Large intestine (tissue), 3 donors: ENCODE measurements around the gene EFCAB6. TPM values are rescaled to one million over a fixed set of nuclear protein-coding genes. Genes with fewer than 3 reads are reported as not detected.

Experiments used
- DNase-seq, 2 donors: peaks; one replicate each; pipeline versions ENCODE4 v3.0.0 to v3.0.0-alpha.2; 2013
- H3K27ac ChIP-seq: one replicate; pipeline ENCODE4 v1.5.1; 2013; ENCODE audit warnings: low read length
- H3K27me3 ChIP-seq: 2 replicates; pipeline ENCODE4 v1.6.1; 2013; ENCODE audit warnings: low read length; ENCODE audit not compliant: control insufficient read depth, insufficient read depth
- H3K36me3 ChIP-seq: 2 replicates; pipeline ENCODE4 v1.6.1; 2013; ENCODE audit warnings: low read length; ENCODE audit not compliant: control insufficient read depth, insufficient read depth
- H3K4me1 ChIP-seq: one replicate; pipeline ENCODE4 v1.6.1; 2013; ENCODE audit warnings: low read length; ENCODE audit not compliant: control insufficient read depth, insufficient read depth
- H3K4me3 ChIP-seq: one replicate; pipeline ENCODE4 v1.5.1; 2013; ENCODE audit warnings: low read length
- H3K9me3 ChIP-seq: one replicate; pipeline ENCODE4 v1.6.1; 2013; ENCODE audit warnings: mild to moderate bottlenecking, low read depth, low read length, moderate library complexity; ENCODE audit not compliant: control insufficient read depth
- WGBS: methylation state at CpG from one replicate; pipeline ENCODE4 v1.1.5; 2013; ENCODE audit warnings: low lambda C conversion rate; ENCODE audit not compliant: insufficient coverage; 5-methylcytosine and 5-hydroxymethylcytosine counted together
- polyA plus RNA-seq: library from polyadenylated mRNA; unstranded; fragments of 120-200 nt; gene quantifications from one replicate; pipeline ENCODE4 v1.2.1, GENCODE V29; 2013

EFCAB6 gene
- polyA plus RNA-seq, 1 donor = 1.5 TPM

GRCh38 chr22:43838571-43839307 is 26.6 kb upstream of the EFCAB6 start:
- no peaks in the 10 kb centered on the region for H3K4me1 ChIP-seq
- no peak for DNase-seq
- no CpG with 5 or more reads among the region's 25 CpGs for WGBS
- H3K9me3 ChIP-seq = no peaks in the 10 kb centered on the region
- H3K27me3 ChIP-seq = no peaks in the 10 kb centered on the region
- H3K36me3 ChIP-seq = no peaks in the 10 kb centered on the region
- H3K4me3 ChIP-seq = no peak overlapping the region
- no peak overlapping the region for H3K27ac ChIP-seq

- no peaks in the 10 kb centered on the region for H3K27me3 ChIP-seq
- no peaks in the 10 kb centered on the region for H3K36me3 ChIP-seq
- no peaks in the 10 kb centered on the region for H3K9me3 ChIP-seq
- H3K4me3 ChIP-seq = no peak overlapping the region
- DNase-seq = no peak
- WGBS = no CpG with 5 or more reads among the region's 10 CpGs
- H3K4me1 ChIP-seq = no peaks in the 10 kb centered on the region
- H3K27ac ChIP-seq = no peak overlapping the region
Measured at GRCh38 chr22:43838161-43838560, 26.1 kb upstream of the EFCAB6 start.

GRCh38 chr22:43837666-43838065 is 25.6 kb upstream of the EFCAB6 start:
- Histone ChIP-seq H3K4me1 (no peaks in the 10 kb centered on the region), H3K27ac (no peak overlapping the region), H3K4me3 (no peak overlapping the region), H3K9me3 (no peaks in the 10 kb centered on the region), H3K36me3 (no peaks in the 10 kb centered on the region), H3K27me3 (no peaks in the 10 kb centered on the region)
- DNase-seq = no peak
- WGBS = 90% methylated on average over 2 of the region's 9 CpGs

- WGBS = 100% methylated on average over 2 of the region's 13 CpGs
- no peak overlapping the region for H3K27ac ChIP-seq
- H3K27me3 ChIP-seq = no peaks in the 10 kb centered on the region
- no peak overlapping the region for H3K4me3 ChIP-seq
- no peaks in the 10 kb centered on the region for H3K4me1 ChIP-seq
- H3K9me3 ChIP-seq = no peaks in the 10 kb centered on the region
- DNase-seq = no peak
- H3K36me3 ChIP-seq = no peaks in the 10 kb centered on the region
Measured at GRCh38 chr22:43835736-43836135, 23.6 kb upstream of the EFCAB6 start.

- H3K27ac ChIP-seq = no peak overlapping the region
- no peaks in the 10 kb centered on the region for H3K9me3 ChIP-seq
- no peak overlapping the region for H3K4me3 ChIP-seq
- H3K4me1 ChIP-seq = no peaks in the 10 kb centered on the region
- DNase-seq = no peak
- no peaks in the 10 kb centered on the region for H3K27me3 ChIP-seq
- WGBS = no CpG with 5 or more reads among the region's 12 CpGs
- H3K36me3 ChIP-seq = no peaks in the 10 kb centered on the region
Measured at GRCh38 chr22:43835166-43835565, 23.1 kb upstream of the EFCAB6 start.

GRCh38 chr22:43833286-43834240 is 21.5 kb upstream of the EFCAB6 start:
- DNase-seq = no peak
- no peaks in the 10 kb centered on the region for H3K36me3 ChIP-seq
- WGBS = no CpG with 5 or more reads among the region's 36 CpGs
- H3K9me3 ChIP-seq = no peaks in the 10 kb centered on the region
- H3K4me3 ChIP-seq = no peak overlapping the region
- no peaks in the 10 kb centered on the region for H3K4me1 ChIP-seq
- no peaks in the 10 kb centered on the region for H3K27me3 ChIP-seq
- no peak overlapping the region for H3K27ac ChIP-seq

- Histone ChIP-seq H3K36me3 (no peaks in the 10 kb centered on the region), H3K9me3 (no peaks in the 10 kb centered on the region), H3K27me3 (no peaks in the 10 kb centered on the region), H3K4me1 (no peaks in the 10 kb centered on the region), H3K4me3 (no peak overlapping the region), H3K27ac (no peak overlapping the region)
- WGBS = no CpG with 5 or more reads among the region's 18 CpGs
- no peak for DNase-seq
Measured at GRCh38 chr22:43832393-43833265, 20.5 kb upstream of the EFCAB6 start.

- DNase-seq = no peak
- no peaks in the 10 kb centered on the region for H3K4me1 ChIP-seq
- H3K36me3 ChIP-seq = no peaks in the 10 kb centered on the region
- WGBS = no CpG with 5 or more reads among the region's 33 CpGs
- no peak overlapping the region for H3K27ac ChIP-seq
- no peak overlapping the region for H3K4me3 ChIP-seq
- no peaks in the 10 kb centered on the region for H3K9me3 ChIP-seq
- H3K27me3 ChIP-seq = no peaks in the 10 kb centered on the region
Measured at GRCh38 chr22:43831561-43832392, 19.7 kb upstream of the EFCAB6 start.

GRCh38 chr22:43830931-43831560 is 18.9 kb upstream of the EFCAB6 start:
- no peak overlapping the region for H3K27ac ChIP-seq
- DNase-seq = no peak
- no peaks in the 10 kb centered on the region for H3K27me3 ChIP-seq
- no peak overlapping the region for H3K4me3 ChIP-seq
- H3K9me3 ChIP-seq = no peaks in the 10 kb centered on the region
- H3K36me3 ChIP-seq = no peaks in the 10 kb centered on the region
- H3K4me1 ChIP-seq = no peaks in the 10 kb centered on the region
- no CpG with 5 or more reads among the region's 12 CpGs for WGBS
